Myocyte (in vitro differentiated cells): ENCODE data around the gene GRIK5. TPM values are rescaled to one million over a fixed set of nuclear protein-coding genes. Genes with fewer than 3 reads are reported as not detected.

ENCODE experiments used
- DNase-seq: peaks from one replicate; pipeline ENCODE4 v3.0.0-alpha.2; 2012; ENCODE audit warnings: low read depth
- total RNA-seq: library from RNA; depleted of rRNA; stranded (reverse); fragments of >200 nt; gene quantifications from 2 replicates; pipeline ENCODE4 v1.2.3, GENCODE V29; 2014

Gene GRIK5
- total RNA-seq, 1 donor from 2014 or later, result 0.13 TPM

DNA sequence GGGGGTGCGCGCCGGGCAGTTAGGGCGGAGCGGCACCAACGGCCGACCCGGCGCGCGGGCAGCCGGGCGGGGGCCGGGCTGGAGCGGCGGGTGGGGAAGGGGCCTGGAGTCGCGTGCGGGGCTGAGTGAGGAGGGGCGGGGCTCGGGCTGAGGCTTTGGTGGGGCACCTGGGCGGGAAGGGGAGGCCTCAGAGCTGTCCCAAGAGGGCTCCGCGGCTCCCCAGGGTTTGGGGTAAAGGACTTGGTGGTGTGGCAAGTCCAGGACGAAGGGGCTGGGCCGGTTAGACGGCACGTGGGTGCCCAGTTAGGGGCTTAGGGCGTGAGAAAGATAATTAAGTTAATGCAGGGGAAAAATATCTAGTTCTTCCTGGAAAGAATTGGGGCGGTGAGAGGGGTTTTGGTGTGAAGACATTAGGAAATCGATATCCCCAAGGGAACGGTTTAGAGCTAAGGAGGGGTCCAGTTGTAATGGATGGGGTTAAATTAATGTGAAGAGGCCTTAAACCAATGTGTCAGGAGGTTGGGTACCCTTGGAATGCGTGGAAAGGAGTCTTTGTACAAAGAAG is 6.5 kb upstream of the GRIK5 start:
- no peak for DNase-seq

DNA sequence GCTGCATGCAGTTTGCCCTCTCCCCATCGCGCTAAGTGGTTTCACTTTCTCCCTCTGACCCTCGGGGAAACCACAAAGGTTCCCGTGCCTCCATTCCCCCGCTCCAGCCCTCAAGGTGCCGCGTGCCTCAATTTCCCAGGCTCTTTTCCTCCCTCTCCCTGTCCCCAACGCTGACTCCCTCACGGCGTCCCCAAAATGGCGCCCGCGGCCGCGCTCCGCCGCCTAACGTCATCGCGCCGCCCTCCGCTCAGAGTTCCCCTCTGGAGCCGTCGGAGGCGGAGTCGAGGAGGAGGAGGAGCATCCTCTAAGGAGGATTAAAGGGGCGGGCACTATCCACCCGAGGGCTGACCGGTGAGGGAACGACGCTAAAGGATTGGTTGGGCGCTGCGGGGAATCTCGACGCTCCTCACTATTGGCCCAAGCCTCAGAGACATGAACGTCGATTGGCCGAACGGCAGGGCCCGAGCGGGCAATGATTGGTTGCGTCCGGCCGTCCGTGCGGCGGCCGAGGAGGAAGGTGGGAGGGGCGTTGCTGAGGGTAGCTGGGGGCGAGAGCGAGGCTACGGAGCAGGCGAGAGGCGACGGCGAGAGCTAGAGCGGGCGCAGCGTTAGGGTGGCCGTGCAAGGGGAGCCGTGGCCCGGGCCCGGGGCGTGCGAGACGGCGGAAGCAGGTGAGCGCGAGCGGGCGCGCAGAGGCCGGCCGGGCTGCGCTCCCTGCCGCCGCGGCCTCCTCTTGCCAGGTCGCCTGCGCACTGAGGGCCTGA is 5.8 kb upstream of the GRIK5 start, which contains the start of gene ZNF574:
Gene ZNF574 (plus strand): TSS at position 551 of the 764 bp plus-strand sequence. CDS start 2,441 bp downstream, outside the sequence.
- DNase-seq, result peak; percentile 100

DNA sequence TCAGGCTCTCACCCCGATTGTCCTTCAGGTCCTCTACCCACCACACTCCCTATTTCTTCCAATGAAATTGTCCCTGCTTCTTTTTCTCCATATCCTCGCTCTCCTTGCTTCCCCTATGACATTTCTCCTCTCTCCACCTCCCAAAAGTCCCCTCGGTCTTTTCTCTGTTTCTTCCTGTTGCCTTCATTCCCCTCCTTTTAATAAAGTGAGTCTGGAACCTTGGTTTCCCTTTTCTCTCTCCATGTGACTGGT is 5.3 kb upstream of the GRIK5 start:
- no peak for DNase-seq

DNA sequence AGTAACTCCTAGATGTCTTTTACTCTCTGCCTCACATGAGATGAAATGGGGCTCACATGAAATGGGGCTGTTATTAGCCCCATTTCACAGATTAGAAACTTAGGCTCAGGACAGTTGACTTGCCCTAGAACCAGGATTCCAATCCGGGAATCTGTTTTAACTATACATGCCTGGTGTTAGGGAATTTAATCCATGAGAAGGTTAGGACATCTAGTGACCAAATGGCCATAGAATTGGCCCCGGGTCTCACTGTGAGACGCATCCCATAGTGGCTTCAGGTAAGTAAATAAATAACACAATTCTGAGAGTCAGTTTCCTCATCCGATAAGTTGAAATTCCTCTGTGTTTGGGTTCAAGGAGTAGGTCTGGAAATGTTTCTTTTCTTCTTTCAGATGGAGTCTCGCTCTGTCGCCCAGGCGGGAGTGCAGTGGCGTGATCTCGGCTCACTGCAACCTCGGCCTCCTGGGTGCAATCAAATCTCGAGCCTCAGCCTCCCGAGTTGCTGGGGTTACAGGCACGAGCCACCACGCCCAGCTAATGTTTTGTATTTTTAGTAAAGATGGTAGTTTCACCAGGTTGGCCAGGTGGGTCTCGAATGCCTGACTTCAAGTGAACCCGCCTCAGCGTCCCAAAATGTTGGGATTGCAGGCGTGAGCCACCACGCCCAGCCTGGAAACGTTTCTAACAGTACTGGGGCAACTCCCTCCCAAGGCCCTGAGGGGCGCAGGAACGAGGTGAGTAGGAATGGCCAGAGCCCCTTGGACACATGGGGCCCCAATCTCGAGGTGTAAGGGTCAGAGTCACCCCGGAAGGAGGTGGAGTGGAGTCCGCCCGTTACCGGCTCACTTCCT is 4.7 kb upstream of the GRIK5 start:
- DNase-seq, result peak; percentile 43

DNA sequence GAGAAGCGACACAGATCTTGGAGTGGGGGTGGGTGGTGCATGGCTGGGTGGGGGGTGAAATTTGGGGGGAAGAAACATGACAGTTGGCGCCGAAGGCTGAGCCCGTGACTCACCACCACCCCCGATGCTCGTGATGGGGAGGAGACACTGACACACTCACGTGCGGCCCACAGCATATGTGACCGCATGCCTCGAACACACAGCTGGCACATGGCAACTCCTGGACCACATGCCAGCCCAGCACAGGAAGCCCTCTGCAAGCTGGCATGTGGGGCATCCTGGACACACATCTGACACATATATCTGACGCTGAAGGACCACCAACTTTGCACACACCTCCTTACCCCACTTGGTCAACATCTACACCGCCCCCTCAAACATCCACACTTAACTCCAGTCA is 1.2 kb upstream of the GRIK5 start:
- DNase-seq, result no peak

DNA sequence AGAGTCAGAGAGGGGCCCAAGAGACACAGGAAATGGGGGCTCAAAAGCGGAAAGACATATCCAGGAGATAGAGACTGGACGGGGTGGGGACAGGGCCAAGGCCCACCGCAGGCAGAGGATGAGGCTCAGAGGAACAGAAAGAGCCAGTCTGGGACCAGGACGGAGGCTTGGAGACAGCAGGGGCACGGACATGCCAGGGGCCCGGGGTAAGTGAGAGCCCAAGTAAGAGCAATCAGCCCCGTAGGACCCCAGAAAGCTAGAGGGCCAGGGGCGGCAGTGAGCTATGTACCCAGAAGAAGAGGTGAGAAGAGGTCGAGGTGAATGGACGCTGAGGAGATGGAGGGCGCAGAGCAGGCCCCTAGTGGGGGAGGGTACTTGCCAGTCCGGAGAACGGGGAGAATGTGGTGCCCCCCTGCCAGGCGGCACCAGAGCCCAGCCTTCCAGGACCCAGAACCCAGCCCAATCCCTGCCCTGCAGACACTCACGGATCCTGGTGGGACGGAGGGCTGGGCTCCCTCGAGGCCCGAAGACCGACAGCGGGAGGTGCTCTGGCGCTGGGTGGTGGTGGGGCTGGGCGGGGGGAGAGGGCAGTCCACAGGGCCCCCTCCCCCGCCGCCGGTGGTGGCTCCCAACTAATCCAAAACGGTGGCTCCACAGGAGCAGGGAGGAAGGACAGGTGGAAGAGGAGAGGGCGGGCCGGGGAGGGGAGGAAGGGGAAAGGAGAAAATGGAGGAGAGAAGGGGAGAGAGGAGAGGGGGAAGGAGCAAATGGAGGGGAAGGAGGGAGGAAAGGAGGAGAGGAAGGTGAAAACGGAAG is 1.0 kb downstream of the GRIK5 start:
- DNase-seq, result no peak

DNA sequence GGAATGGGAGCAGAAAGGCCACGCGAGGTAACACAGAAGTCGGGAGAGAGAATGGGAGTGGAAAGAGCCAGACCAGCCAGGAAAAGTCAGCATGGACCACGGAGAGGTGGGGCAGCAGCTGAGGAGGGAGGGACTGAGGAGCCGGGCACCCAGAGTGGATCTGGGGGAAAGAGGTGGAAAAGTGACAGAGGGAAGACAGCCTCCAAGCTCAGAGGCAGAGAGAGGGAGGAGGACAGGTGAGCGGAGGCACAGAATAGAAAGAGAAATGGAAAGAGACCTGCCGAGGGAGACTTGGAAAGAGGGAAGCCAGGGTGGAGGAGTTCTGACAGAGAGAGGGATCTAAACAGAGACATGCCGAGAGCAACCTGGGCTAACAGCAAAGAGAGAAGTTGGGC is 1.6 kb downstream of the GRIK5 start:
- no peak for DNase-seq

DNA sequence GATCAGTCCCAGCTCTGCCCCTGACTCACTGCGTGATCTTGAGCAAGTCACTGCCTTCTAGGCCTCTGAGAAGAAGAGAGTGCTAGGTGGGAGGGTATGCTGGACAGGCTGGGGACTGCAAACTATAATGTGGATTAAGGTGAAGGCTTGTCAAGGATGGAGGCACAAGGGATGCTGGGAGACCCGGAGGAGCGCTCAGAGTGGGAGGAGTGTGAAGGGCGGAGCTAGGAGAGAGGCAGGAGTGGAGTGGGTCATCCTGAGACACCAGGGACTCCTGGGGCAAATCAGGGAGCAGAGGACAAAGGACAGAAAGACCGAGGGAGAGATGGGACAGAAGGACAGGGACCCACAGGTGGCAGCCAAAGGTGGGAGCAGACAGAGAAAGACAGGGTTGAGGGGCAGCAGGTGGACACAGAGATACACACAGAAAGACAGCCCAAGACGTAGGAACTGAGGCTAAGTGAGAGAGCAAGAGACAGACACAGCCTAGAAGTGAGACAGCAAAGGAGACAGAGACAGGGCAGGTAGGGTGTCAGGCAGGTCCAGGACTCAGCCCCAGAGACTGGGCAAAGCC is 2.6 kb downstream of the GRIK5 start:
- no peak for DNase-seq

DNA sequence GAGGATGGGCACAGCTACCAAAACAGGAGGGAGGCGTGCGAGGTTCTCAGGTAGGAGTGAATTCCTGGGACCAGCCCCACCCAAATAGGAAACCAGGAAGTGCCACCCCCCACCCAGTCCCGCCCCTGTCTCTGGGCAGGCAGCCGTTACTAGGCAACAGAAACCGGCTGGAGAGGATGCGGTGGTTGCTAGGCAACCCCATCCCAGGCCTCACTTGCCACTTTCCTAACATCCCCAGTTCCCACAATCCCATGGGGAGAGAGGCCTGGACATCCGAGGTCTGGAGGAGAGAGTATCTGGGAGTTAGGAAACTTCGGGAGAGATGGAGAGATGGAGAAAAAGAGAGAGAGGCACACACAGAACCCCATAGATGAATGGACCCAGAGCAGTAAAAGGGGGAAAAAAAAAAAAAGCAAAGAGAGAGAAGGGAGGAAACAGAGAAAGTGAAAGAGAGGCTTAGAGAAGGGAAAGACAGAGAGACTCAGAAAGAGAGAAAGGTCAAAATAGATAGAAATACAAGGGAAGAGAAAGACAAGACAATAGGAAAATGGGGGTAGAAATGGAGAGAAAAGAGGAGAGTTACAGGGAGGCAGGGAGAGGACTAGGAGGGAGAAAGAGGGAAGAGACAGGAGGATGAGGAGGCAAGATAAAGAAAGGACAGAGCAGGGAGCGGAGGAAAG is 3.8 kb downstream of the GRIK5 start:
- peak; percentile 21 for DNase-seq

DNA sequence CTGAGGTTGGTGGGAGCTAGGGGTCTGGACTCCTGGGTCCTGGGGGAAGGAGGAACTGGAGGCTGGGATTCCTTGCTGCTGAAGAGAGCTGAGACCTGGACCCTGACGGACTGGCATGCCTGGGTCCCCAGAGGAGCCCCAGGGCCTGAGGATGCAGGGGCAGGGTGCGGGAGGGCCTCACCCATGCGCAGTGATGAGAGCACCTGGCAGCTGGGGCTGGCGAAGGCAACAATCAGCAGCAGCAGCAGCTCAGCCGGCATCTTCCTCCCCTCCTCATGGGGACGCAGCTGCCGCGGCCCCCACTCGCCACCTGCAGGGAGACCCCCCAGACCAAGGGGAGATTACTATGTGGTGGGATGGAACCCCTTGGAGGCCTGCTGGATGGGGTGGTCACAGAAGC is 4.5 kb downstream of the GRIK5 start:
- no peak for DNase-seq

DNA sequence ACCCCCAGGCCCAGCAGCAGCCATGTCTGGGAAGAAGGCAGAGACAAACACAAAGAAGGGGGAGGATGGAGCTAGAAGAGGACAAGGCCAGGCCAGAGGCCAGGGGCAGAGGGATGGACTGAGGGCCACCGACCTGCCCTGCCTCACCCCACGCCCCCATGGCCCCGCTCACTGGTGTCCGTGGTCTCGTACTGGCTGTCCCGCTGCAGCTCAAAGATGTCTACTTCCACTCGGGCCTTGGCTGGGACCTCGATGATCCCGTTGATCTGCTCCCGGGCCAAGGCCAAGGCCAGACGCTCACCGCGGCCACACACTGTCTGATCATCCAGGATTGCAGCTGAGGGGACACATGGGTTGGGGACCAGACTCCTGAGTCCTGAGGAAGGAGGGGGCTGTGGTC is 5.0 kb downstream of the GRIK5 start:
- no peak for DNase-seq

DNA sequence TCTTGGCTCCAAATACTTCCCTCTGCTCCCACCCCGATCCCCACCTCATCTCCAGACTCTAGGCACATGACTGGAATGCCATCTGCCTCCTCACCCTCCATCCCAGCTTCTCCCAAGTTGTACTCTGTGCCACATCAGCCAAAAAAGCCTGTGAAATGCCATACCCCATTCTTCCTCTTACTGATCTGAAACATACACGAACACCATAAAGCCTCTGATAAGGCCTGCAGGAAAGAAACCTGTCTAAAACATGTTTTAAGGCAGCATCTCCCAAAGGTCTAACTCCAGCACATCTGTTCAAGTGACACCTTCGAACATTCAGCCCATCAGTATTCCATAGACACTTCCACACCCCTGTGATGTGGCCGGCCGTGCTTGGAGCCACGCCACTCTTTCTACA is 5.6 kb downstream of the GRIK5 start:
- DNase-seq, result no peak

DNA sequence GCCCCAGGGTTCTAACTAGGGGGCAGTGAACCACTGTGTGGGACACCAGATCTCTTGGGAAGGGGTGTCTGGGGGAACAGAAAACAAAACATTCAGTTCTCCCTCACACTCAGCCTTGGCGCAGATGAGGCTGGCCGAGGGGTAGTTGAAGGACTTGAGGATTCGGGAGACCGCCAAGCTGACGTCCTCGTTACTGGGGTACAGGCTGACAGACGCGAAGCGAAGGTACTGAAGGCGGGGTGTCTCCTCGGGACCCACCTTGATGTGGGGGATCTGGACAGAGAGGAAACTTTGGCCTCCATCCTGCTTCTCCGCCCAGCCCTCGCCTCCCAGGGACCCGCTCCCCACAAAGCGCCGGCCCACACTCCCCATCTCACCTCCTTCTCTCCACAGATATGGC is 7.6 kb downstream of the GRIK5 start:
- no peak for DNase-seq

DNA sequence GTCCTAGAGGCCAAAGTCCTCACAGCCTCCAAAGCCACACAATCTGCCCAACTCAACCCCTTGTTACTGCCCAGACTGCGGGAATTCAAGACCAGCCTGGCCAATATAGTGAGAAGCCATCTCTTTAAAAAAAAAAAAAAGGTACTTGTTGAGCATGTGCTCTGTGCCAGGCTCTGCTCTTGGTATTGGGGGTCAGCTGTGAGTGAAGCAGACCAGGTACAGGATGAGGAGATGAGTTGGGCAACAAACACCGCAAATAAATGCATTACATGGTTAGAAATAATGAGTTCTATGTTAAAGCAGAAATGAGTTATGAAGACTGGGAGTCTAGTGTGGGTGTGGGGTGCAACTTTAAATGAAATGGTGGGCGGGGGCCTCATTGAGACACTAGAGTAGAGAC is 9.9 kb downstream of the GRIK5 start:
- no peak for DNase-seq

DNA sequence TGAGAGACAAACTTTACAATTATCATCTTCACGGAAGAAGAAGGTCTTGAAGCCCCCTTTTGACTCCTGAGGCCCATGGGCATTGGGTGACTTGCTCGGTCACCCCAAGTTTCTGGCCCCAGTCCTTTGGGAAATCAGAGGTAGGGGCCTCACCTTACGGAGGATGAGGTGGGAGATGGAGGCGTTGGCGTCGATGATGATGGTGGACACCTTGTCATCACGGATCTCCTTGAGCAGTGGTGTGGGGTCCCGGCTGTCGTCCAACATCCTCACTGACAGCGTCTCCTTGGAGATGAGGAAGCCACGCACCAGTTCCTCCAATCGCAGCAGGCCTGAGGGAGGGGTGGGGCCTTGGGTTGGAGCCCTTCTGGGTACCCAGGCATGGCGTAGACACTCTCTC is 10.8 kb downstream of the GRIK5 start:
- no peak for DNase-seq

DNA sequence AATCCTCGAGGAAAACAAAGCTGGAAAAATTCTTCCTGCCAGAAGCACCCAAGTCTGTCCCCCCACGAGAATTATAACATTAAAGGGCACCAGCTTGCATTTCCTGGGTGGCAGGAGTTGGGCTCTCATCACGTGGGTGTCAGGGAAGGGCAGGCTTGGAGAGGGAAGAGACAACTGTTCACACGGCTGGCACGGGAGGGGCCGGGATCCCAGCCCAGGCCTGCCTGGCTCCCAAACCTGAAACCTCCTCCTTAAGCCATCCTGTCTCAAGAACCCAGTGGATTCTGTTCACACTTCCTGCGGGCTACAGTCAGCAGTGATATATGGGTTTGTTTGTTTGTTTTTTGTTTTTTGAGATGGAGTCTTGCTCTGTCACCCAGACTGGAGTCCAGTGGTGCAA is 12.2 kb downstream of the GRIK5 start:
- DNase-seq, result peak; percentile 40

DNA sequence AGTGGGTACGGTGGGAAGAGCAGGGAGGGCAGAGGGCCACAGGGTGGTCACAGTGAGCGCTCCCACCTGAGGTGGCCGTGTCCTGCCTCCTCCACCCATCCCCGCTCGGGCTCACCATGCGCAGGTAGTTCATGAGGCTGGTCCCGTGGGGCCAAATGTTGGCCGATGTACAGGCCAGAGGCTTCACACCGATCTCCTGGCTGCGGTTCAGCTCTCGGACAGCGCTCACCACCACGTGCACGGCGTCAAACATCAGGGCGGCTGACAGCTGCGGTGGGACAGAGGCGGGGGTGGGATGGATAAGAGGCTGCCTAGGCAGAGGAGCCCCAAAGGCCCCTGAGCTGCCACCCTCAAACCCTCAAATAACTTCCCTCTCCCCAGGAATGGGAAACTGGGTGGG is 15.8 kb downstream of the GRIK5 start:
- no peak for DNase-seq

DNA sequence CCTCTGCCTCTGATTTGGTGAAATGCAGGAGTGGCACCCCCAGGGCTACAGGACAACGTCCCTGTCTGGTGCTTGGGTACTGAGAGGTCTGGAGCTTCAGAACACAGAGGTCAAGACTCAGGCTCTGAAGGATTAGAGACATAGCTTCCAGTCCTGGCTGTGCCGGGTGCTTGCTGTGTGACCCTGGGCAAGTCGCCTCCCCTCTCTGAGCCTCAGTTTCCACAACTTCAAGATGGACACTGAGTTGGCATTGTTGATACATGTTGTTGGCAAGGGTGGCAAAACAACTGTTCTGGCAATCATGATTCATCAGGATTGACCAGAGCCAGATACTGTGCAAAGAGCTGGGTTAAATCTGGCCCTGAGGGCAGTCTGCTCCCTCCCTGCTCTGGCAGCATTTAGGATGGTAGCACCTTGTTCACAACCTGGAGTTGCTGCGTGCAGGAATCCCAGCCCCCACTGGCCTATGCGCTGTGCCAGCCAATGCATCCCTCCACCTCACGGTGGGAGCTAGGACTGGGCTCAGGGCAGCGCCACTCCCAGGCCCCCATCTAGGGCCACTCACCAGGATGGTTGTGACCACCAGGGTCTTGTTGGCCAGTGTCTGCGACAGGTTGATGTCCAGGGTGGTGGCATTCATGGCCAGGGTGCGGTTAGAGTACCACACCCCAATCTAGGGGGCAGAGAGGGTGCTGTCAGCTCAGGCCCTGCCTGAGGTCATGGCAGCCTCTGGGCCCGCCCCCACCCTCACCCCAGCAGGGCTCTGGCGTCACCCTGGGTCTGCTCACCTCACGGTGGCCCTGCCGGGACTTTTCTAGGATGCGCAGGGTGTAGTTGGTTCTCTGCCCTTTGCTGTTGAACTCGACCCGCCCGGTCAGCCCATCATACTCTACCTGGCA is 16.7 kb downstream of the GRIK5 start:
- DNase-seq, result no peak

DNA sequence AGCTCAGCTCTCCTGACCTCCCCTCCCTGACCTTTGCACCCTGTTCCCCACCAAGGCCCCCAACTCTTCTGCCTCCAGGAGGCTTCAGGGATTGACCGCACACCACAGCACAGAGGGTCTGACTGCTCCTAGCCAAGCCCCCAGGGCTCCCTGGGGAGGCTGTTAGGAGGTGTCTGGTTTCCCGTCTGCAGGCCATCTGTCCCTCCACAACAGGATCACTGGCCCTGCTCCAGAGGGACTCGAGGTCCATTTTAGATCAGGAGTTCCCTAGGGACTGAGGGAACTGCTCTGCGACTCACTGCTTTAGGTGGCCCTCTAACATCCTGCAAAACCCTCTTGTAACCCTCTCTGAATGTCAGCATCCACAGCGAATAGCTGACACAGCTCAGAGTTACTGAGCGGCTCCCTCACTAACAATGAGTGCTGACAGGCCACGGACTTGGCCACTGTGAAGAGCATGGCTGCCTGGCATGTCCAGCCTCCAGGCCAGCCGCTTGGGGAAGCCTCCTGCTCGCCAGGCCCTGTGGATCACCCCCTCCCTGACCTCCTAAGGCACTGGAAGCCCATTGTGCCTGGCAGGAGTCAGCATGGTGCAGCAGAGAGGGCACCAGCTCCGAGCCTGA is 17.7 kb downstream of the GRIK5 start:
- peak; percentile 89 for DNase-seq
